Measurements from ENCODE around the gene GRM8. TPM values are rescaled to one million over a fixed set of nuclear protein-coding genes. Genes with fewer than 3 reads are reported as not detected.

The GRM8 gene
- total and polyA plus RNA-seq, 10 of the 15 experiments (the other 5 are each of a cell fraction or from before 2014, with no cell fraction given) = 0.33 to 7.1 (median 0.45) TPM; not detected in 2

GRCh38 chr7:126511046-126511445, 741.7 kb downstream of the GRM8 start:
- ChIA-PET POLR2A (no interaction called here), RAD21 (ENCODE audit: unreplicated experiment) (no interaction called here), CTCF (interaction anchor here (1.0 to 1.7 kb wide), 2 partner anchors 9 to 11 kb away, joined by 3 read pairs; no protein-coding TSS in a partner anchor), SMC1A (ENCODE audit: uncharacterized antibody, unreplicated experiment) (interaction anchor here (0.7 to 2.0 kb wide), 5 partner anchors 9 to 38 kb away, joined by 3 to 10 read pairs (median 3); no protein-coding TSS in a partner anchor)
- no peak for FAIRE-seq
- Histone ChIP-seq H3K4me2 (ENCODE audit: control insufficient read depth, insufficient read depth) (no peak overlapping the region), H3K27me3 (replicated peaks in 1 of 2; ENCODE audit: control insufficient read depth in 2 of 2, insufficient read depth in 2 of 2, low read length in 1 of 2) (no peaks in the 10 kb centered on the region), H3K4me1 (ENCODE audit: control insufficient read depth, insufficient read depth, low read length) (no peaks in the 10 kb centered on the region), H4K20me1 (ENCODE audit: control insufficient read depth, insufficient read depth) (no peaks in the 10 kb centered on the region), H3K9ac (ENCODE audit: control insufficient read depth, insufficient read depth, low read length) (no peak overlapping the region), H3K79me2 (ENCODE audit: control insufficient read depth, insufficient read depth, low read length) (no peaks in the 10 kb centered on the region), H3K9me3 (replicated peaks; ENCODE audit: control insufficient read depth, insufficient read depth, low read length) (no peaks in the 10 kb centered on the region; the same call in 2 of the 3 replicates), H3K4me3 (no peak overlapping the region), H3K36me3 (ENCODE audit: control insufficient read depth in 2 of 2, insufficient read depth in 2 of 2, low read length in 1 of 2) (no peaks in the 10 kb centered on the region), H2AFZ (ENCODE audit: control insufficient read depth, low read depth, low read length) (no peak overlapping the region), H3K27ac (ENCODE audit: control insufficient read depth, insufficient read depth) (no peak overlapping the region)
- no peak for DNase-seq (ENCODE audit: low read depth, low spot score)
- no TSS peak for BruUV-seq (replicated peaks)
- in situ Hi-C loops (cut with MboI) = no loop called here
- intact Hi-C loops (cut with micrococcal nuclease; ENCODE audit: unreplicated experiment) = no loop called here
- 0% methylated on average over 2 of the region's 2 CpGs for WGBS (ENCODE audit: insufficient coverage, insufficient replicate concordance, low lambda C conversion rate, missing lambda C conversion rate)
- no peak for TF ChIP-seq IRF5 (IDR thresholded peaks at IDR 0.05; ENCODE audit: borderline replicate concordance)
- no peak for TF ChIP-seq FOXM1 (IDR thresholded peaks at IDR 0.05; ENCODE audit: low read depth, low read length)
- no peak for TF ChIP-seq FOS (IDR thresholded peaks at IDR 0.05; ENCODE audit: borderline replicate concordance, extremely low read depth, insufficient read length)
- no peak for TF ChIP-seq CBFB (IDR thresholded peaks at IDR 0.05; ENCODE audit: low read depth)
- TF ChIP-seq CHD2 (IDR thresholded peaks at IDR 0.05; ENCODE audit: borderline replicate concordance, low read depth, low read length) = no peak
- TF ChIP-seq PAX5 (IDR thresholded peaks at IDR 0.05; ENCODE audit: borderline replicate concordance, low read depth, low read length) = no peak
- no peak for TF ChIP-seq RAD51 (IDR thresholded peaks at IDR 0.05)
- no peak for TF ChIP-seq POLR2AphosphoS5 (IDR thresholded peaks at IDR 0.05; ENCODE audit: low read length)
- TF ChIP-seq, protein P1, sequence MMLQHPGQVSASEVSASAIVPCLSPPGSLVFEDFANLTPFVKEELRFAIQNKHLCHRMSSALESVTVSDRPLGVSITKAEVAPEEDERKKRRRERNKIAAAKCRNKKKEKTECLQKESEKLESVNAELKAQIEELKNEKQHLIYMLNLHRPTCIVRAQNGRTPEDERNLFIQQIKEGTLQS (IDR thresholded peaks at IDR 0.05; ENCODE audit: borderline replicate concordance, extremely low read depth, low read depth, low read length) = no peak
- ATAC-seq = no peak

Measured in GM12878 (cell line).